ENCODE measurements around the gene ZIM2.

GRCh38 chr19:56760842-56761241 lies 79.7 kb downstream of the ZIM2 start:
- TF ChIP-seq SPI1 (IDR thresholded peaks at IDR 0.05; ENCODE audit: borderline replicate concordance, low read depth) (no peak), CTCF (IDR thresholded peaks at IDR 0.05; ENCODE audit: insufficient read depth, low read length) (no peak), REST (IDR thresholded peaks at IDR 0.05; ENCODE audit: insufficient replicate concordance, low read depth) (no peak)

Measured in HL-60 (cell line).